Breast epithelium (tissue), 4 donors: ENCODE data around the gene GCLC. TPM values are rescaled to one million over a fixed set of nuclear protein-coding genes. Genes with fewer than 3 reads are reported as not detected.

Experiments used
- DNase-seq, 2 donors: peaks; one replicate each; pipeline ENCODE4 v3.0.0-alpha.2; 2019; ENCODE audit warnings: low spot score in 2 of 2
- H3K27ac ChIP-seq, 2 donors: fragments of 200-600 bp; sonication (generic) in 1 of 2; one replicate each; pipeline ENCODE4 v1.5.1; 2016 to 2019; ENCODE audit warnings: mild to moderate bottlenecking in 1 of 2
- H3K27me3 ChIP-seq, 2 donors: fragments of 200-600 bp; sonication (generic) in 1 of 2; one replicate each; pipeline versions ENCODE4 v1.5.1 to v1.6.0; 2017 to 2019; ENCODE audit warnings: control low read depth in 1 of 2, mild to moderate bottlenecking in 1 of 2
- H3K36me3 ChIP-seq: fragments of 200-600 bp; one replicate; pipeline ENCODE4 v1.5.1; 2019
- H3K4me1 ChIP-seq, 2 donors: fragments of 200-600 bp; sonication (generic); one replicate each; pipeline ENCODE4 v1.5.1; 2016 to 2019; ENCODE audit warnings: control low read depth in 1 of 2
- H3K4me3 ChIP-seq, 3 donors: fragments of 200-600 bp; sonication (generic); 1 replicate in 2 of 3; 2 replicates in 1 of 3; pipeline ENCODE4 v1.5.1; 2016 to 2019; ENCODE audit warnings: mild to moderate bottlenecking in 3 of 3, moderate library complexity in 2 of 3
- H3K9me3 ChIP-seq, 2 donors: fragments of 200-600 bp; sonication (generic) in 1 of 2; one replicate each; pipeline ENCODE4 v1.5.1; 2016 to 2019; ENCODE audit warnings: control low read depth in 1 of 2
- POLR2A ChIP-seq: fragments of 450-650 bp; IDR thresholded peaks from one replicate; pipeline ENCODE4 v1.6.1; 2016; ENCODE audit warnings: antibody characterized with exemption, mild to moderate bottlenecking, moderate library complexity
- POLR2AphosphoS5 ChIP-seq, 3 donors: sonication (generic); formaldehyde crosslinking; IDR thresholded peaks; one replicate each; pipeline ENCODE4 v1.6.1; 2017; ENCODE audit warnings: antibody characterized with exemption in 3 of 3
- intact Hi-C: fragments of 100-400 bp; cut with DNase I; formaldehyde crosslinking; loops from one replicate; pipeline ENCODE4 v1.15.1; 2023; ENCODE audit warnings: low total_unique reads
- total RNA-seq, 3 donors: library from RNA; depleted of rRNA; stranded (reverse); fragments of >200 nt; gene quantifications; one replicate each; pipeline ENCODE4 v1.1.0, GENCODE V29; 2016
- TF ChIP-seq, protein P1 (sequence below), 3 donors: fragments of 450-650 bp; IDR thresholded peaks; one replicate each; pipeline ENCODE4 v1.5.1; 2016 to 2017; ENCODE audit warnings: antibody characterized with exemption in 3 of 3, mild to moderate bottlenecking in 3 of 3, moderate library complexity in 3 of 3

Gene GCLC
- total RNA-seq, 3 donors from 2014 or later = 33.8 to 50.6 (median 39.0) TPM

GRCh38 chr6:53498649-53499048, 46.3 kb downstream of the GCLC start:
- Histone ChIP-seq H3K27ac (no peak overlapping the region), H3K4me3 (no peak overlapping the region), H3K27me3 (no peaks in the 10 kb centered on the region), H3K36me3 (no peaks in the 10 kb centered on the region), H3K4me1 (no peaks in the 10 kb centered on the region), H3K9me3 (no peaks in the 10 kb centered on the region)
- intact Hi-C loops = loop anchor here (10.0 kb wide), 1 partner anchor 226 kb away; no protein-coding TSS in a partner anchor
- TF ChIP-seq, protein P1, sequence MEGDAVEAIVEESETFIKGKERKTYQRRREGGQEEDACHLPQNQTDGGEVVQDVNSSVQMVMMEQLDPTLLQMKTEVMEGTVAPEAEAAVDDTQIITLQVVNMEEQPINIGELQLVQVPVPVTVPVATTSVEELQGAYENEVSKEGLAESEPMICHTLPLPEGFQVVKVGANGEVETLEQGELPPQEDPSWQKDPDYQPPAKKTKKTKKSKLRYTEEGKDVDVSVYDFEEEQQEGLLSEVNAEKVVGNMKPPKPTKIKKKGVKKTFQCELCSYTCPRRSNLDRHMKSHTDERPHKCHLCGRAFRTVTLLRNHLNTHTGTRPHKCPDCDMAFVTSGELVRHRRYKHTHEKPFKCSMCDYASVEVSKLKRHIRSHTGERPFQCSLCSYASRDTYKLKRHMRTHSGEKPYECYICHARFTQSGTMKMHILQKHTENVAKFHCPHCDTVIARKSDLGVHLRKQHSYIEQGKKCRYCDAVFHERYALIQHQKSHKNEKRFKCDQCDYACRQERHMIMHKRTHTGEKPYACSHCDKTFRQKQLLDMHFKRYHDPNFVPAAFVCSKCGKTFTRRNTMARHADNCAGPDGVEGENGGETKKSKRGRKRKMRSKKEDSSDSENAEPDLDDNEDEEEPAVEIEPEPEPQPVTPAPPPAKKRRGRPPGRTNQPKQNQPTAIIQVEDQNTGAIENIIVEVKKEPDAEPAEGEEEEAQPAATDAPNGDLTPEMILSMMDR (IDR thresholded peaks at IDR 0.05) = no peak
- no peak for TF ChIP-seq POLR2AphosphoS5 (IDR thresholded peaks at IDR 0.05)
- TF ChIP-seq POLR2A = no peak
- no peak for DNase-seq

- Histone ChIP-seq H3K36me3 (no peaks in the 10 kb centered on the region), H3K27me3 (no peaks in the 10 kb centered on the region), H3K4me3 (no peak overlapping the region), H3K27ac (no peak overlapping the region), H3K9me3 (no peaks in the 10 kb centered on the region), H3K4me1 (no peaks in the 10 kb centered on the region)
- intact Hi-C loops = loop anchor here (10.0 kb wide), 1 partner anchor 227 kb away; no protein-coding TSS in a partner anchor
- no peak for TF ChIP-seq POLR2A
- TF ChIP-seq POLR2AphosphoS5 (IDR thresholded peaks at IDR 0.05) = no peak
- TF ChIP-seq, protein P1 (IDR thresholded peaks at IDR 0.05) = no peak
- no peak for DNase-seq
These were observed 47.0 kb downstream of the GCLC start for GRCh38 chr6:53497905-53498304.

DNA sequence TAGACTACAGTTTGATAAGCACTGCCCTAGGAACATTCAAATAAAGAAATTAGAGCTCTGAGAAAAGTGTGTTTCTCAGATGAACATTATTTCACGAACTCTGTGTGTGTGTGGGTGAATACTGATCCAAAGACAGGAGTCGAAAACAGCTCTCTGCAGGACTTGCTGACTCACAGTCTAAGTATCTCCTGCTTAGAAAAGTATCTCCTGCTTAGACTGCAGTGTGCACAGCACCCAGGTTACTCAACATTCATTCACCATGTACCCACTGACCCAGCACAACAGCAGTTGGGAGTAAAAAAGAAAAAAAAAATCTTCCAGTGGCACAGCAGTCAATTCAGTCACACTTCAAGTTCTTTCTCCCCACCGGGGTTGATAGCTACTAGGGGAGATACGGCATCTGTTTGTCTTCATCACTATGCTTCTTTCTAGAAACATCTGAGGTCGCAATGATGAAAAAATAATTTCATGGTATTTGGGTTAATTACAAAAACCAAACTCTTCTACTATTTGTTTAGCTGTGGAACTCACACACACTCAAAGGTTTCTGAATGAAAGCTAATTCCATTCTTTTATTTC, 48.0 kb downstream of the GCLC start:
- H3K27ac ChIP-seq = no peak overlapping the region

GRCh38 chr6:53495506-53496499, 49.1 kb downstream of the GCLC start:
- no peak for DNase-seq
- no peaks in the 10 kb centered on the region for H3K9me3 ChIP-seq
- no peak for TF ChIP-seq POLR2AphosphoS5 (IDR thresholded peaks at IDR 0.05)
- no peak for TF ChIP-seq POLR2A
- TF ChIP-seq, protein P1 (IDR thresholded peaks at IDR 0.05) = no peak
- intact Hi-C loops = loop anchor here (10.0 kb wide), 1 partner anchor 229 kb away; no protein-coding TSS in a partner anchor
- H3K27me3 ChIP-seq = no peaks in the 10 kb centered on the region
- H3K4me1 ChIP-seq = no peaks in the 10 kb centered on the region
- no peak overlapping the region for H3K4me3 ChIP-seq
- no peak overlapping the region for H3K27ac ChIP-seq
- H3K36me3 ChIP-seq = no peaks in the 10 kb centered on the region

More for the DNA sequence above, 48.0 kb downstream of the GCLC start:
- DNase-seq = no peak
- H3K4me1 ChIP-seq = no peaks in the 10 kb centered on the region
- H3K9me3 ChIP-seq = no peaks in the 10 kb centered on the region
- intact Hi-C loops = loop anchor here (10.0 kb wide), 1 partner anchor 228 kb away; no protein-coding TSS in a partner anchor
- H3K4me3 ChIP-seq = no peak overlapping the region
- TF ChIP-seq POLR2AphosphoS5 (IDR thresholded peaks at IDR 0.05) (no peak), POLR2A (no peak)
- TF ChIP-seq, protein P1 (IDR thresholded peaks at IDR 0.05) = no peak
- H3K36me3 ChIP-seq = no peaks in the 10 kb centered on the region
- no peaks in the 10 kb centered on the region for H3K27me3 ChIP-seq

DNA sequence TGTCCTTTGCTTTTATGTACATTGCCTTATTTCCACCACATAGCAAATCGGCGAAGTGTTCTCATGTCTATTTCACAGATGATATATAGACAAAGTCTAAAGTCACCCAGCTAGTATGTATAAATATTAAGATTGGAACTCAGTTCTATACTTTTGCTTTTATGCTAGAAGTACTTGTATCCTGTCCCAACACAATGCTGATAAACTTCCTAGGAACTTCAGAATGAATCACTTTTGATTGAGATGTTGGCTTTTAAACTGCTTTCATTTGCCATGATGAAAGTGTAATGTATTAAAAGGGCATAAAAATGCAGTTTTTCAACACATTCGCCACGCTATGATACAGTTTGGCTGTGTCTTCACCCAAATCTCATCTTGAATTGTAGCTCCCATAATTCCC, 50.8 kb downstream of the GCLC start:
- TF ChIP-seq, protein P1 (IDR thresholded peaks at IDR 0.05) = no peak
- intact Hi-C loops = loop anchor here (10.0 kb wide), 1 partner anchor 231 kb away; no protein-coding TSS in a partner anchor
- no peaks in the 10 kb centered on the region for H3K27me3 ChIP-seq
- H3K36me3 ChIP-seq = no peaks in the 10 kb centered on the region
- H3K9me3 ChIP-seq = no peaks in the 10 kb centered on the region
- no peaks in the 10 kb centered on the region for H3K4me1 ChIP-seq
- no peak overlapping the region for H3K4me3 ChIP-seq
- DNase-seq = no peak
- H3K27ac ChIP-seq = no peak overlapping the region
